DMS153 (cell line): ENCODE data around the gene MCAM.

Experiments used
- DNase-seq: peaks from one replicate; lab custom pipeline; 2025; lab: John Stamatoyannopoulos, UW

MCAM gene

DNA sequence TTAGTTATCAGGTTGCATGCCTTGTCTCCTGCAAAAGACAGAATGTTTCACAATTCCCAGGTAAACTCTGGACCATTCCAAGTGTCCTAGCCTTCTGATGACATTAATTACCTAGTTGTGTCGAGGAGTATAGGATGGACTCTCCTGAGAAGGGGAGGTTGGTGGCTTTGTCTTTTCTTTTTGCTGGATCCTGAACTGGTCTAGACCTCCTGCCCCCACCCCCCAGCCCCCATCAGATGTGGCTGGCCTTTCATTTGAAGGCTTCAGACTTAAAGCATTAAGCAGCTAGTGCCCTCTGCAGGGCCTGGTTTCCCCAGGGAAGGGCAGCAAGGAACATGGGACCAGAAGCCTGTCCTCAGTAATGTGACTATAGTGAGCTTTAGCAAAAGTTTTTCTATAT is 9.7 kb downstream of the MCAM start:
- DNase-seq: no peak

- no peak for DNase-seq
Measured at GRCh38 chr11:119306373-119306890, 10.5 kb downstream of the MCAM start.

- no peak for DNase-seq
Measured at GRCh38 chr11:119305556-119306372, 11.2 kb downstream of the MCAM start.

DNA sequence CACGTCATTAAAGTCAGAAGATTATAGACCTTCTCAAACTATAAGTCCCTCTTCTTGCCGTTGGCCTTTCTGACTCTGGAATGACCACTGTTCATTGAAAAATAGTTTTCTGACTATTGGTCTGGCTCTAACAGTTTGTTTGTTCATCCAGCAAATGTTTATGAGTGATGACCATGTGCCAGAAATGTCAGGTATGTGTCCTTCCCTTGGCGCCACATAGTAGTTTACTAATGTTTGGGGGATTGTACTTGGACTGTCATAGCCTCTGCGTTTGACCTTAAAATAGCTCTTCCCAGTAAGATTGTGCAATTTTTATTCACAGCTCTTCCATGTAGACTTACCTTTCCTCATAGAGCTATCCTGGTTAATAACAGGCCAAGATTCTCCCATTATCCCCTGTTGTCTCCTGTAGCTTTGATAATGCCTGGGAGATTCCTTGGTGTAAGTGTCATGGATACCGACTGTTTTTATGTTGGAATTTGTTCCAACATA is 13.7 kb downstream of the MCAM start:
- no peak for DNase-seq

GRCh38 chr11:119300198-119300964 is 16.5 kb downstream of the MCAM start:
- DNase-seq: no peak

- DNase-seq: no peak
Measured at GRCh38 chr11:119299416-119299815, 17.5 kb downstream of the MCAM start.

GRCh38 chr11:119298726-119299125 is 18.2 kb downstream of the MCAM start:
- no peak for DNase-seq

DNA sequence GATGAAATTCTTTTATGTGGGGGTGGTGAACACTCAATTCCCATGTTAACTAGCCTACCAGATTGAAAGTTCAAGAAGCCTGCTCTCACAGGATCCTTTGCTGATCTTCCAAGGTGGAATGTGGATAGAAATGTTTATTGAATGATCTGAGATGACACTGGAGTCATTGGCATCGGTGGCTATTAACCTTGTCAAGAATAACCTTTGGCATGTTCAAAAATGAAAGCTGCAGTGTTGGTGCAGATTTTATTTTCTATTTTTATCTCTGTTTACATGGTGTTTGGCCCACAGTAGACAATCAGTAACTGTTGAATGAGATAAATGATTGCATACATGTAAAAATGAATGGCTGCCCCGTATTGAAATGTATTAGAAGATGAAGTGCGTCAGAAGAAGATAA is 19.0 kb downstream of the MCAM start:
- DNase-seq: no peak

DNA sequence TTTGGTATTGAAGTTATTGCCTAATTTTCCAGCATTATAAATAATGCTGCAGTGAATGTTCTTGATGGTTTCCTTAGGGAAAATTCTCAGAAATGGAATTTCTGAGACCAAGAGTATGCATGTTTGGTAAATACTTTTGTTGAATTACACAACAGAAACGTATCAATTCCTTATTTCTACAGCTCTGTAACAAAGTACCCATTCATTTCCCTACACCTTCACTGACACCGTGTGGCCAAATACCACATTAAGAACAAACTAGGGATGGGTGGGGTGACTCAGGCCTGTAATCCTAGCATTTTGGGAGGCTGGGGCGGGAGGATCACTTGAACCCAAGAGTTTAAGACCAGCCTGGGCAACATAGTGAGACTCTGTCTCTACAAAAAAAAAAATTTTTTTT is 21.8 kb downstream of the MCAM start:
- no peak for DNase-seq

DNA sequence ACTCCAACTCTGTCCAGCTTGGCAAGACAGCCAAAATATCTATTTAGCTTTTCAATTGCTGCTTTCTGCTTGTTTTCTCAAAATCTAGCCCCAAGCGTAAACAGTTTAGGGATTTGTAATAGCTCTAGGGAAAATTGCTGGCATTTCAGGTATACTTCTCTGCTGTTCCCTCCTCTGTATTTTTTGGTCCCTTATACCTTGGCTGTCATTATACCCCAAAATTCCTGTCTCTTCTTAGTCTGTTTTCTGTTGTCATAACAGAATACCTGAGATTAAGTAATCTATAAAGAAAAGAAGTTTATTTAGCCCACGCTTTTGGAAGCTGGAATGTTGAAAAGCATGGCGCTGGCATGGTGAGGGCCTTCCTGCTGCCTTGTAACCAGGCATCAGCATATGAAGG is 23.5 kb downstream of the MCAM start:
- DNase-seq: no peak

GRCh38 chr11:119290894-119291497 is 25.9 kb downstream of the MCAM start:
- no peak for DNase-seq

GRCh38 chr11:119288219-119288618 is 28.7 kb downstream of the MCAM start:
- DNase-seq: no peak

DNA sequence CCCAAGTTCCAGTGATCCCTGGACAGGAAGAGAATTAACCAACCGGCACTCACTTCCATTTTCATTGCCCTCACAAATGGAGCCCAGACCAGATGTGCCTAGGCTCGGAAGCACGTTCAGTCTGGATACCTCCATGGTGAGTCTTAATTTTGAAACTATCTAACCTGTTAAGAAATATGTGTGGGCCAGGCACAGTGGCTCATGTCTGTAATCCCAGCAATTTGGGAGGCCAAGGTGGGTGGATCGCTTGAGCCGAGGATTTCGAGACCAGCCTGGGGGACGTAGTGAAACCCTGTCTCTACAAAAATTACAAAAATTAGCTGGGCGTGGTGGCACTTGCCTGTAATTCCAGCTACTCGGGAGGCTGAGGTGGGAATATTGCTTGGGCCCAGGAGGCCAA is 31.5 kb downstream of the MCAM start:
- no peak for DNase-seq

DNA sequence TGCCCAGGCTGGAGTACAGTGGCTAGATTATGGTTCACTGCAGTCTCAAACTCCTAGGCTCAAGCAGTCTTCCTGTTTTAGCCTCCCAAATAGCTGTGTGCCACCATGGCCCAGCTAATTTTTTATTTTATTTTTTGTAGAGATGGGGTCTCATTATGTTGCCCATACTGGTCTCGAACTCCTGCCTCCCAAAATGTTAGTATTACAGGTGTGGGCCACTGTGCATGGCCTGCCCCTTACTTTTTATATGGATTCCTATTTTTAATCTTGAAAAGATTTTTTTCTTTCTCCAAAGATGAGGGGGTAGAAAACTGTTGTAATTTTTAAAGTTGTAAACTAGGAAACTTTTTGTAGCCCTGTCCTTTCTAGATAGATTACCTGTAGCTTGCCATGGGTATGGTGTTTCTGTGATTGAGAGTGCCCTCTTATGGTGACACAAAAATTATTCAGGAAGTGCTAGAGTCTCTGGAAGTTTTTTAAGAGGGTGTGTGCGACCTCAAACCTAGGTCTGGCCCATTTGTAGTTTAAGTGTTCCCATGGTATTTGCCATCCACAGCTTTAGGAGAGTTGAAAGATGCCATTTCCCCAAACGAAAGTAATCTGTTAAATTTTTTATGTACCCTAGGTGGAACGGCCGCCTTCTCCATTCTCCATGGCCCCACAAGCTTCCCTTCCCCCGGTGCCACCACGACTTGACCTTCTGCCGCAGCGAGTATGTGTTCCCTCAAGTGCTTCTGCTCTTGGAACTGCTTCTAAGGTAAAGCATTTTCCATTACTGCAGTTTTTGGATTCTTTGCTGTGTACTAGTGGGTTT is 32.4 kb downstream of the MCAM start:
- DNase-seq: peak; percentile 9

GRCh38 chr11:119282495-119282894 is 34.4 kb downstream of the MCAM start:
- DNase-seq: no peak

GRCh38 chr11:119277660-119278059 is 39.3 kb downstream of the MCAM start:
- DNase-seq: no peak

DNA sequence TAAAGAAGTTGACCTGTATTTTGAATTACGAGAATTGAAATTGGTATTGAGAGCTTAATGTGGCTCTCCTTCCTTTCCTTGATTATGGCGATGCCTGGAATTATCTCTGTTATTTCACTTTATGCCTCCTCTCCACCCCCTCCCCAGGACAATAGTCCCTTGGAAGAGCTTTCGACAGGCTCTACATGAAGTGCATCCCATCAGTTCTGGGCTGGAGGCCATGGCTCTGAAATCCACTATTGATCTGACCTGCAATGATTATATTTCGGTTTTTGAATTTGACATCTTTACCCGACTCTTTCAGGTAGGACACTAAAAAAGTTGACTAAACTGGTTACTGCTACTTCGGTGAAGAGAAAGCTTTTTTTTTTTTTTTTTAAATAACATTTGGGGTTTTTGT is 43.2 kb downstream of the MCAM start:
- DNase-seq: no peak

GRCh38 chr11:119267645-119268044 is 49.3 kb downstream of the MCAM start:
- no peak for DNase-seq

GRCh38 chr11:119266517-119267255 is 50.2 kb downstream of the MCAM start:
- DNase-seq: no peak

GRCh38 chr11:119266063-119266462 is 50.9 kb downstream of the MCAM start:
- no peak for DNase-seq

- DNase-seq: no peak
Measured at GRCh38 chr11:119263352-119263940, 53.5 kb downstream of the MCAM start.
